ENCODE results near the gene EVPL. TPM values are rescaled to one million over a fixed set of nuclear protein-coding genes. Genes with fewer than 3 reads are reported as not detected.

EVPL gene
- total RNA-seq, 1 experiment from 2014 or later = 58.0 TPM

DNA sequence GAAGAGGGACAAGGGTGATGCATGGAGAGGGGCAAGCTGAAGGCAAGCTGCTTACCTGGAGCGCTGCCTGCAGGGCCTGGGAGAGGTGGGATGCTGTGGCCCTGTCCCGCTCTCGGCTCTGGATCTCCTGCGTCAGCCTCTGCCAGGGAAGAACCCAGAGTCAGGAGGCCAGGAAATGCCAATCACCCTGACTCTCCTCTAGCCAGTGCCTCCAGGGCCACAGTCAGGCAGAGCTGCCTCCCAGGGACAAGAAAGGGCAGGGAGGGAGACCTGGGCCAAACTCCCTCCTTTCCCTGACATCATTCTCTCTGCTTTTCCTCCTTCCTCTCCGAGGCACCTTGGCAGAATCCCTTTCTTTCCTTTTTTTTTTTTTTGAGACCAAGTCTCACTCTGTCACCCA, 15.2 kb downstream of the EVPL start:
- H4K20me1 ChIP-seq (ENCODE audit: insufficient read depth) = no peaks in the 10 kb centered on the region
- RAD21 ChIA-PET (ENCODE audit: low non-redundant PET in 1 of 2, low total read pairs in 2 of 2, uncharacterized antibody in 2 of 2, unreplicated experiment in 2 of 2) = no interaction called here
- ATAC-seq (no peak), DNase-seq (ENCODE audit: low read depth, low spot score) (no peak)
- no peak overlapping the region for H2AFZ ChIP-seq (ENCODE audit: low read depth, low read length, poor library complexity, severe bottlenecking)
- H3K9ac ChIP-seq (ENCODE audit: low read length) = no peak overlapping the region
- BruUV-seq (replicated peaks) = no TSS peak
- no peak overlapping the region for H3K4me2 ChIP-seq (ENCODE audit: low read length)
- POLR2A ChIA-PET = no interaction called here
- no peak overlapping the region for H3K4me3 ChIP-seq (replicated peaks in 1 of 2; ENCODE audit: low read depth in 1 of 2, low read length in 2 of 2)
- H3K9me2 ChIP-seq (ENCODE audit: insufficient read depth) = no peaks in the 10 kb centered on the region
- peaks cover 0 to 3% of the 10 kb centered on the region in 2 experiments; a peak in 1 of 4 replicates for H3K4me1 ChIP-seq (ENCODE audit: control insufficient read depth in 1 of 2, insufficient read depth in 2 of 2, low read length in 2 of 2)
- no peaks in the 10 kb centered on the region for H3K79me2 ChIP-seq (ENCODE audit: insufficient read depth, low read length)
- peaks cover 30 to 33% of the 10 kb centered on the region in 2 experiments; a peak in 3 of 4 replicates for H3K36me3 ChIP-seq (ENCODE audit: control insufficient read depth in 1 of 2, insufficient read depth in 2 of 2, low read length in 2 of 2)
- no peak for TF ChIP-seq POLR2AphosphoS5 (IDR thresholded peaks at IDR 0.05; ENCODE audit: low read depth, low read length)
- TF ChIP-seq ELF1 (IDR thresholded peaks at IDR 0.05; ENCODE audit: borderline replicate concordance, low read depth) = no peak
- no peak for TF ChIP-seq POLR2A (IDR thresholded peaks at IDR 0.05; ENCODE audit: borderline replicate concordance, extremely low read depth, insufficient read depth, insufficient read length)
- no peak for TF ChIP-seq ATF3 (IDR thresholded peaks at IDR 0.05)
- TF ChIP-seq SRF (IDR thresholded peaks at IDR 0.05; ENCODE audit: low read depth) = no peak
- H3K27ac ChIP-seq (ENCODE audit: low read depth, low read length) = no peak overlapping the region; the same call in 1 of the 2 replicates
- no peaks in the 10 kb centered on the region for H3K27me3 ChIP-seq (ENCODE audit: insufficient read depth, low read length)
- no peaks in the 10 kb centered on the region for H3K9me3 ChIP-seq (ENCODE audit: control insufficient read depth in 1 of 2, insufficient read depth in 1 of 2, low read depth in 1 of 2, low read length in 2 of 2)
- CTCF ChIA-PET = interaction anchor here (3.0 kb wide), 1 partner anchor 10 kb away, joined by 14 read pairs; the partner anchor contains the start of gene CDK3
- intact Hi-C loops (cut with micrococcal nuclease) = loop anchor here (5.0 kb wide), 1 partner anchor 170 kb away; no protein-coding TSS in a partner anchor

- peaks cover 32% of the 10 kb centered on the region in 2 experiments; a peak in 3 of 4 replicates for H3K36me3 ChIP-seq (ENCODE audit: control insufficient read depth in 1 of 2, insufficient read depth in 2 of 2, low read length in 2 of 2)
- H3K9me2 ChIP-seq (ENCODE audit: insufficient read depth) = no peaks in the 10 kb centered on the region
- intact Hi-C loops (cut with micrococcal nuclease) = loop anchor here (5.0 kb wide), 1 partner anchor 172 kb away; no protein-coding TSS in a partner anchor
- ATAC-seq = no peak
- H3K9ac ChIP-seq (ENCODE audit: low read length) = no peak overlapping the region
- CTCF ChIA-PET = interaction anchor here (1.1 to 1.8 kb wide), 3 partner anchors 10 to 105 kb away, joined by 3 to 8 read pairs (median 4); partner anchors contain the start of gene CDK3
- no peaks in the 10 kb centered on the region for H4K20me1 ChIP-seq (ENCODE audit: insufficient read depth)
- no peak overlapping the region; the same call in 1 of the 2 replicates for H3K27ac ChIP-seq (ENCODE audit: low read depth, low read length)
- no peaks in the 10 kb centered on the region for H3K9me3 ChIP-seq (ENCODE audit: control insufficient read depth in 1 of 2, insufficient read depth in 1 of 2, low read depth in 1 of 2, low read length in 2 of 2)
- RAD21 ChIA-PET (ENCODE audit: low non-redundant PET in 1 of 2, low total read pairs in 2 of 2, uncharacterized antibody in 2 of 2, unreplicated experiment in 2 of 2) = interaction anchor here in 1 of 2 experiments (0.9 kb wide), 1 partner anchor 270 kb away, joined by 3 read pairs; no protein-coding TSS in a partner anchor
- POLR2A ChIA-PET = interaction anchor here (1.1 kb wide), 1 partner anchor 19 kb away, joined by 3 read pairs; no protein-coding TSS in a partner anchor
- peaks cover 0 to 12% of the 10 kb centered on the region in 2 experiments; a peak in 2 of 4 replicates for H3K4me1 ChIP-seq (ENCODE audit: control insufficient read depth in 1 of 2, insufficient read depth in 2 of 2, low read length in 2 of 2)
- no peak overlapping the region for H3K4me2 ChIP-seq (ENCODE audit: low read length)
- DNase-seq (ENCODE audit: low read depth, low spot score) = no peak
- BruUV-seq (replicated peaks) = no TSS peak
- H3K4me3 ChIP-seq (replicated peaks in 1 of 2; ENCODE audit: low read depth in 1 of 2, low read length in 2 of 2) = no peak overlapping the region
- H2AFZ ChIP-seq (ENCODE audit: low read depth, low read length, poor library complexity, severe bottlenecking) = no peak overlapping the region
- no peaks in the 10 kb centered on the region for H3K79me2 ChIP-seq (ENCODE audit: insufficient read depth, low read length)
- no peaks in the 10 kb centered on the region for H3K27me3 ChIP-seq (ENCODE audit: insufficient read depth, low read length)
- TF ChIP-seq EZH2phosphoT487 (IDR thresholded peaks at IDR 0.05; ENCODE audit: borderline replicate concordance) (no peak), TCF7L2 (IDR thresholded peaks at IDR 0.05; ENCODE audit: borderline replicate concordance, extremely low read depth, insufficient read depth, insufficient read length) (no peak), CTCF (IDR thresholded peaks at IDR 0.05 in 2 of 3, conservative IDR thresholded peaks at IDR 0.05 in 1 of 3; ENCODE audit: borderline replicate concordance in 1 of 3, insufficient read depth in 1 of 3, low read depth in 2 of 3, low read length in 2 of 3) (no peak), SIN3A (IDR thresholded peaks at IDR 0.05; ENCODE audit: low read depth) (no peak), YY1 (IDR thresholded peaks at IDR 0.05; ENCODE audit: extremely low read depth, insufficient replicate concordance, low read depth, low read length) (no peak), ELF1 (IDR thresholded peaks at IDR 0.05; ENCODE audit: borderline replicate concordance, low read depth) (no peak), EZH2 (IDR thresholded peaks at IDR 0.05) (no peak), ATF3 (IDR thresholded peaks at IDR 0.05) (no peak), ZFX (IDR thresholded peaks at IDR 0.05) (no peak), FOSL1 (IDR thresholded peaks at IDR 0.05; ENCODE audit: low read depth) (no peak)
These were observed 17.0 kb downstream of the EVPL start for GRCh38 chr17:76009969-76010661.
